Gastroesophageal sphincter (tissue), 4 donors: ENCODE data around the gene LYRM1. TPM values are rescaled to one million over a fixed set of nuclear protein-coding genes. Genes with fewer than 3 reads are reported as not detected.

ENCODE experiments used
- ATAC-seq: fragments of 150-250 bp; one replicate; pipeline ENCODE4 v1.9.1; 2016; ENCODE audit warnings: mild to moderate bottlenecking, moderate library complexity
- H3K27ac ChIP-seq, 4 donors: fragments of 200-600 bp; sonication (generic) in 3 of 4; 1 replicate in 3 of 4; 2 replicates in 1 of 4; pipeline ENCODE4 v1.5.1; 2016 to 2019
- H3K27me3 ChIP-seq: fragments of 200-600 bp; sonication (generic); one replicate; pipeline ENCODE4 v1.5.1; 2019
- H3K36me3 ChIP-seq, 2 donors: fragments of 200-600 bp; sonication (generic); one replicate each; pipeline ENCODE4 v1.5.1; 2019; ENCODE audit warnings: control low read depth in 1 of 2
- H3K4me1 ChIP-seq, 3 donors: fragments of 200-600 bp; sonication (generic); 1 replicate in 2 of 3; 2 replicates in 1 of 3; pipeline ENCODE4 v1.5.1; 2016 to 2019; ENCODE audit warnings: control low read depth in 2 of 3
- H3K4me3 ChIP-seq, 2 donors: fragments of 200-600 bp; sonication (generic); one replicate each; pipeline ENCODE4 v1.5.1; 2019; ENCODE audit warnings: mild to moderate bottlenecking in 1 of 2, moderate library complexity in 1 of 2
- H3K9me3 ChIP-seq, 3 donors: fragments of 200-600 bp; sonication (generic); one replicate each; pipeline ENCODE4 v1.5.1; 2017 to 2019; ENCODE audit warnings: control low read depth in 2 of 3
- EP300 ChIP-seq: sonication (generic); formaldehyde crosslinking; IDR thresholded peaks from one replicate; pipeline ENCODE4 v1.6.1; 2017; ENCODE audit warnings: antibody characterized with exemption, mild to moderate bottlenecking
- POLR2A ChIP-seq, 2 donors: fragments of 450-650 bp; IDR thresholded peaks; one replicate each; pipeline ENCODE4 v1.6.1; 2017; ENCODE audit warnings: antibody characterized with exemption in 2 of 2, mild to moderate bottlenecking in 2 of 2, moderate library complexity in 1 of 2
- POLR2AphosphoS5 ChIP-seq: sonication (generic); formaldehyde crosslinking; IDR thresholded peaks from one replicate; pipeline ENCODE4 v1.6.1; 2017; ENCODE audit warnings: antibody characterized with exemption
- WGBS, 2 donors: methylation state at CpG; one replicate each; pipeline ENCODE4 v1.1.5; 2018; ENCODE audit warnings: low coverage in 1 of 2; 5-methylcytosine and 5-hydroxymethylcytosine counted together
- total RNA-seq, 4 donors: library from RNA; depleted of rRNA; stranded (reverse); fragments of >200 nt; gene quantifications; one replicate each; pipeline ENCODE4 v1.1.0, GENCODE V29; 2016
- TF ChIP-seq, protein P1 (sequence below), 4 experiments: fragments of 200-600 bp in 2 of 4; fragments of 450-650 bp in 2 of 4; sonication (generic) in 1 of 4; IDR thresholded peaks; one replicate each; pipeline ENCODE4 v1.5.1; 2017 to 2019; ENCODE audit warnings: antibody characterized with exemption in 4 of 4, mild to moderate bottlenecking in 2 of 4, moderate library complexity in 2 of 4

The LYRM1 gene
- total RNA-seq, 4 donors from 2014 or later, result 54.3 to 88.7 (median 58.7) TPM

DNA sequence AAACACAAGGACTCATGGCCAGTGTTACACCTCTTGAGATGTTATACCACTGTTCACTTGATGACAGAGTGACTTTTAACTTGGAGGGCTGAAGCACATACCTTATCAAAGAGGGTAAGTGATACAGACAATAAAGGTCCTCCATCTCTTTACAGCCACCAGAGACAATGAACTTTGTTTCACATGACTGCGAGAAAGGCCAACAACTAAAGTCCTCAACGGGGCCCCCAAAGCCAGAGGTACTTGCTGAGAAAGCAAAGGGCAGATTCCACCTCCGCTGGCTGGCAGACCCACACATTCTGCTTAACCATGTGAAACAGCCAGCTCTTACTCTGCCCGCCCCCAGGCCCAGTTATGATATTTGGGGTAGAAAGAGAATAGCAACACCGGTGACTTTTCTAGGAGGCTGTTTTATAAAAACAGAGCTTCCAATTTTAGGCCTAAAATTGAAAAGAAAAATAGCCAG lies 21.9 kb upstream of the LYRM1 start:
- Histone ChIP-seq H3K4me1 (peaks cover 13 to 88% (median 33%) of the 10 kb centered on the region in 3 donors), H3K4me3 (no peak overlapping the region), H3K27ac (peak overlapping the region; percentile 68 to 73 (median 70)), H3K36me3 (no peaks in the 10 kb centered on the region), H3K27me3 (no peaks in the 10 kb centered on the region), H3K9me3 (no peaks in the 10 kb centered on the region)
- no peak for ATAC-seq
- WGBS, 2 donors, result 63 to 72% methylated on average over 2 to 5 of the region's 5 CpGs
- TF ChIP-seq POLR2AphosphoS5, result no peak
- TF ChIP-seq POLR2A (IDR thresholded peaks at IDR 0.05), result no peak
- TF ChIP-seq EP300, result no peak
- TF ChIP-seq, protein P1, sequence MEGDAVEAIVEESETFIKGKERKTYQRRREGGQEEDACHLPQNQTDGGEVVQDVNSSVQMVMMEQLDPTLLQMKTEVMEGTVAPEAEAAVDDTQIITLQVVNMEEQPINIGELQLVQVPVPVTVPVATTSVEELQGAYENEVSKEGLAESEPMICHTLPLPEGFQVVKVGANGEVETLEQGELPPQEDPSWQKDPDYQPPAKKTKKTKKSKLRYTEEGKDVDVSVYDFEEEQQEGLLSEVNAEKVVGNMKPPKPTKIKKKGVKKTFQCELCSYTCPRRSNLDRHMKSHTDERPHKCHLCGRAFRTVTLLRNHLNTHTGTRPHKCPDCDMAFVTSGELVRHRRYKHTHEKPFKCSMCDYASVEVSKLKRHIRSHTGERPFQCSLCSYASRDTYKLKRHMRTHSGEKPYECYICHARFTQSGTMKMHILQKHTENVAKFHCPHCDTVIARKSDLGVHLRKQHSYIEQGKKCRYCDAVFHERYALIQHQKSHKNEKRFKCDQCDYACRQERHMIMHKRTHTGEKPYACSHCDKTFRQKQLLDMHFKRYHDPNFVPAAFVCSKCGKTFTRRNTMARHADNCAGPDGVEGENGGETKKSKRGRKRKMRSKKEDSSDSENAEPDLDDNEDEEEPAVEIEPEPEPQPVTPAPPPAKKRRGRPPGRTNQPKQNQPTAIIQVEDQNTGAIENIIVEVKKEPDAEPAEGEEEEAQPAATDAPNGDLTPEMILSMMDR (IDR thresholded peaks at IDR 0.05), result no peak

DNA sequence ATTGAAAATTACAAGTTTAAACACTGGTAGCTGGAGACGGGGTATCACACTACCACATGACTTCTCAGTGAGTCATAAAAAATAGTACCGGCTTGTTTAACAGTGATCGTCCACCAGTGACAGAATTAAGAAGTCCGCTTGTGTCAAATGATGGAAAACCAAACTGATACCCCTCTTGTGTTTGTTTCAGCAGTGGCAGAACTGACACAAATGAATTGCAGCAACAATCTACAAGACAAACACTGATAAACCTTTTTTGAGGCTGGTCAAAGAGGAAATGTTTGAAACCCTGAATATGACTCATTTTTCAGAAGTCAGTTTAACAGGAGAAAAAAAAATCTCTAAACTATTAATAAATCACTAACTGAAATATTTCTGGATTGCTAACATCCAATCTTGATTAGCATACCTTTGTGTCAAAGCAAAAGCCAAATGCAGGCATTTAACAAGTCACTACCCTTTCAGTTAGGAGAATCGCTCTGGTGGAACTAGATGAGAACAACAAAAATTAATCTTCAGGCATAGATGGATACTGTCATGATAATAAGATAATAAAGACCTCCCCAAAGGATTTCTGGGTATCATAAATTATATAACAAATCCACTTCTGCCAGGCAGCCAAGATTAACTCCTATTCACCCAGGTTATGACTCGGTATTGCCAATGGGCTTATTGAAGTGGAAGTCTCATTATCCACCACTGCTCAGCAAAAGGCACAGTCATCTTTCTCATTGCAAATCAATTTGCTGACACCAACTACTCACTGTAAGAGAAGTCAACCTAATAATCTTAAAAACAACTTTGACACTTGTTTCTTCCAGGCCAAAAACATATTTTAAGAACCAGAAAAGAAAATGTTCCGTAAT lies 21.2 kb upstream of the LYRM1 start:
- Histone ChIP-seq H3K36me3 (no peaks in the 10 kb centered on the region), H3K27ac (peak overlapping the region; percentile 68 to 73 (median 70)), H3K9me3 (no peaks in the 10 kb centered on the region), H3K4me3 (no peak overlapping the region), H3K4me1 (peaks cover 13 to 90% (median 37%) of the 10 kb centered on the region in 3 donors), H3K27me3 (no peaks in the 10 kb centered on the region)
- 7 to 21% methylated on average over 6 to 7 of the region's 7 CpGs for WGBS, 2 donors
- TF ChIP-seq POLR2AphosphoS5 (no peak), EP300 (no peak), POLR2A (IDR thresholded peaks at IDR 0.05) (no peak)
- TF ChIP-seq, protein P1 (IDR thresholded peaks at IDR 0.05), result no peak
- no peak for ATAC-seq

DNA sequence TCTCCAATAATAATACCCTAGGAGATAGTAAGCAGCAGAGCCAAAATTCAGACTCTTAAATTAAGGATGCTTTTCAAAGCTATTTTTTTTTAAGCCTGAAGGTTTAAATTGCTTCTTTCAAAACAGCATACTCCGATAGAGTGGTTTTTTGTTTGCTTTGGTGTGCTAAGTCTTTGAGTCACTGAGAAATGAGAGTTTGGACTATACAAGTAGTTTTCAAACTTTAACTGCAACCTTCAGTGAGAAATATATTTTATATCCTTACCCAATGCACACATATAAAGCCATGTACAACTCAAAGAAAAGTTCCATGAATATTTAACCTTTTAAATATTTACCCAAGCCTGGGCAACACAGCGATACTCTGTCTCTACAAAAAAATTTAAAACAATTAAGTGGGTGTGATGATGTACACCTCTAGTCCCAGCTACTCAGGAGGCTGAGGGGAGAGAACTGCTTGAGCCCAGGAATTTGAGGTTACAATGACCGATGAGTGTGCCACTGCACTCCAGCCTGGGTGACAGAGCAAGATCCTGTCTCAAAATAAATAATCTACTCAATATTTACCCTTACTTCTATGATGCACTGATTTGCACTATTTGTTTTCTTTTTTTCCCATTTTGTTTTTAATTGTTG lies 19.6 kb upstream of the LYRM1 start:
- no peak for ATAC-seq
- WGBS, 2 donors, result 22 to 59% methylated on average over 3 of the region's 3 CpGs
- H3K27me3 ChIP-seq, result no peaks in the 10 kb centered on the region
- no peak for TF ChIP-seq POLR2AphosphoS5
- TF ChIP-seq POLR2A (IDR thresholded peaks at IDR 0.05), result no peak
- TF ChIP-seq, protein P1 (IDR thresholded peaks at IDR 0.05), result no peak
- no peak for TF ChIP-seq EP300
- H3K4me1 ChIP-seq, result peaks cover 13 to 75% (median 38%) of the 10 kb centered on the region in 3 donors
- no peaks in the 10 kb centered on the region for H3K36me3 ChIP-seq
- peak overlapping the region; percentile 35 to 73 (median 52) for H3K27ac ChIP-seq
- no peak overlapping the region for H3K4me3 ChIP-seq
- H3K9me3 ChIP-seq, result no peaks in the 10 kb centered on the region

DNA sequence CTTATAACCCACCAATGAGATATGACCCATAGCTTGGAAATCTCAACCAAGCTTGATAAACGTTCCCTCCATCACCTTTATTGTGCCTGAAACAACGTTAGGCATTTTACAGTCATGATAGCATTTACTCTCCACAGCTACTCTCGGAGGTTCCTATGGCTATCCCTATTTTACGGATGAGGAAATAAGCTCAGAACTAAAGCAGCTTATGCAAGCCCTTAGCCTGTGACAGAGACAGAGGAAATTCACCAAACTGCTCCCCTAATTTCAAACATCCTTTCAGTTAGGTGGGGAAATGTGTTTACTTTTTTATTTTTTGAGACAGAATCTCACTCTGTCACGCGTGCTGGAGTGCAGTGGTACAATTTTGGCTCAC lies 19.1 kb upstream of the LYRM1 start:
- Histone ChIP-seq H3K4me3 (no peak overlapping the region), H3K27me3 (no peaks in the 10 kb centered on the region), H3K9me3 (no peaks in the 10 kb centered on the region), H3K27ac (peak overlapping the region in 3 of 4 donors; percentile 37 to 73 (median 68)), H3K36me3 (no peaks in the 10 kb centered on the region), H3K4me1 (peaks cover 13 to 73% (median 38%) of the 10 kb centered on the region in 3 donors)
- no peak for ATAC-seq
- WGBS, 2 donors, result 73% methylated on average over 6 of the region's 6 CpGs; no CpG with 5 or more reads in 1 of the 2 donors
- TF ChIP-seq POLR2A (IDR thresholded peaks at IDR 0.05) (no peak), POLR2AphosphoS5 (no peak), EP300 (no peak)
- TF ChIP-seq, protein P1 (IDR thresholded peaks at IDR 0.05), result no peak
